ENCODE results near the gene NONO. TPM values are rescaled to one million over a fixed set of nuclear protein-coding genes. Genes with fewer than 3 reads are reported as not detected.

NONO gene, protein sequence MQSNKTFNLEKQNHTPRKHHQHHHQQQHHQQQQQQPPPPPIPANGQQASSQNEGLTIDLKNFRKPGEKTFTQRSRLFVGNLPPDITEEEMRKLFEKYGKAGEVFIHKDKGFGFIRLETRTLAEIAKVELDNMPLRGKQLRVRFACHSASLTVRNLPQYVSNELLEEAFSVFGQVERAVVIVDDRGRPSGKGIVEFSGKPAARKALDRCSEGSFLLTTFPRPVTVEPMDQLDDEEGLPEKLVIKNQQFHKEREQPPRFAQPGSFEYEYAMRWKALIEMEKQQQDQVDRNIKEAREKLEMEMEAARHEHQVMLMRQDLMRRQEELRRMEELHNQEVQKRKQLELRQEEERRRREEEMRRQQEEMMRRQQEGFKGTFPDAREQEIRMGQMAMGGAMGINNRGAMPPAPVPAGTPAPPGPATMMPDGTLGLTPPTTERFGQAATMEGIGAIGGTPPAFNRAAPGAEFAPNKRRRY
- total RNA-seq (2022; extraction: Qiagen RNA extraction) = 344 to 374 TPM (median 349 TPM) in 5 replicates

DNA sequence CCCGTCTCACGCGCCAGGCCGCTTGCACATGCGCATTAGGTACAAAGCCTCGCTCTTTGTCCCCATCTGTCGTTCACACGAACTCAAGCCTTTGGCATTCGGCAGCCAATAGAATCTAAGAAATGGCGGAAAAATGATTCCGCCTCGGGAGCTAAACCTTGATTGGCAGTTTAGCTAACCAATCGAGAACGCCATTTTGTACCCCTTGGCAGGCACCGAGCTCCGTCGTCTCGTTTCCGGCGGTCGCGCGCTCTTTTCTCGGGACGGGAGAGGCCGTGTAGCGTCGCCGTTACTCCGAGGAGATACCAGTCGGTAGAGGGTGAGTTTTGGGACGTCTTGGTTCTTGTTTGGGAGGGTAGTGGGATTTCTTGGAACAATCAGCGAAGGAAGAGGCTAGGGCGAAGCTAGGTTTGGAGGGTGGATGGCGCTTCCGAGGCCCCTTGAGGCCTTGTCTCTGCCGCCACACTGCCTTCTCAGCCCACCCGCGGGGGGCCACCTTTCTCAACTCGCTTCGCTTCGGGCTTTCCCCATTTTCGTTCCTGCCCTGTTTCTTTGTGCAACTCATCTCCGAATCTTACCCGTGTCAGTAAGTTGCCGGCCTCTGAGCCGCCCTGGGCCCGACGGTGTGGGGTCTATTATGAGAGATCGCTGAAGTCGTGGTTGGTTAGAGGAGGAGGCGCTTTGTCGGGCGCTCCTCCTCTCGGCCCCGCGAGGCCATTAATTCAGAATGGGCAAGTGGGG lies at the start of gene NONO:
NONO (plus strand) TSS at position 233 of the 741 bp plus-strand sequence. CDS start 7,003 bp downstream, outside the sequence.

DNA sequence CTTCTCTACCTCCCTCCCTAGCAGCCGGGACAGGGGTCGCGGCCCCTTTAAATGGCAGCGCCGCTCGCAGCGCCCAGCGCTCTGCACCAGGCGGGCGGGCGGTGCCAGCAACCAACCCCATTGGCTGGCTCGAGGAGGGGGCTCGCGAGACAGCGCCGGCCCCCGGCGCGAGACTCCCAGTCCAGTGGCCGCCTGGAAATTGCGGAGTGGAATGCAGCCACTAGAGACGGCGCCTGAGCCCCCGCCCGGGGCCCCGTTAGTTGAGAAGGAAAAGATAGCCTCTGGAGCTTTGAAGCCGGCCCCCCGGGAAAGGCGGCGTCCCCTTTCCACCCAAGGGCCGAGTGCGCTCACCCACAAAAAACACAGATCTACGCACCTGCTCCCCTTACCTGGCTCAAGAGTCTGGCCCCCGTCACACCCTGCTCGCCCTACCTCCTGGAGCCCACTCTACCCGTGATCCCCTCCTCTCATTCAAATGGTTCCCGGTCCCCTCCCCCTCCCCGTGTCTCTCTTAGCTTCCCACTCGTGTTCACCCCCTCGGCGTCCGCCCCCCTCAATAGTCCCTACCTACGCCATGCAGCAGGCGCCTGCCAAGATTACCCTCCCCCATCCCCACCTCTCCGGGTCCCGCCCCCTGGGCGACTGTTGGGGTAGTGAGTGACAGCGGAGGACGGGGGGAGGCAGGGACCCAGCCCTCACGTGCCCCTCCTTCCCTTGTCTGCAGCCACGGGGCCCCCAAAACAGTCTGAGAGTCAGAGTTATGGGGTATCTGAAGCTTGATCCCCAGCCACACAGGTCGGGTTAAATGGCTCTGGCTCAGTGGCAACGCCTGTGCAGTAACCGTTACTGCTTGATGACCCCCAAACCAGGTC lies 29.1 kb upstream of the NONO start, which contains the start of gene ZMYM3:
ZMYM3 (minus strand) TSS at position 49 of the 872 bp plus-strand sequence. CDS start 885 bp downstream, outside the sequence.

DNA sequence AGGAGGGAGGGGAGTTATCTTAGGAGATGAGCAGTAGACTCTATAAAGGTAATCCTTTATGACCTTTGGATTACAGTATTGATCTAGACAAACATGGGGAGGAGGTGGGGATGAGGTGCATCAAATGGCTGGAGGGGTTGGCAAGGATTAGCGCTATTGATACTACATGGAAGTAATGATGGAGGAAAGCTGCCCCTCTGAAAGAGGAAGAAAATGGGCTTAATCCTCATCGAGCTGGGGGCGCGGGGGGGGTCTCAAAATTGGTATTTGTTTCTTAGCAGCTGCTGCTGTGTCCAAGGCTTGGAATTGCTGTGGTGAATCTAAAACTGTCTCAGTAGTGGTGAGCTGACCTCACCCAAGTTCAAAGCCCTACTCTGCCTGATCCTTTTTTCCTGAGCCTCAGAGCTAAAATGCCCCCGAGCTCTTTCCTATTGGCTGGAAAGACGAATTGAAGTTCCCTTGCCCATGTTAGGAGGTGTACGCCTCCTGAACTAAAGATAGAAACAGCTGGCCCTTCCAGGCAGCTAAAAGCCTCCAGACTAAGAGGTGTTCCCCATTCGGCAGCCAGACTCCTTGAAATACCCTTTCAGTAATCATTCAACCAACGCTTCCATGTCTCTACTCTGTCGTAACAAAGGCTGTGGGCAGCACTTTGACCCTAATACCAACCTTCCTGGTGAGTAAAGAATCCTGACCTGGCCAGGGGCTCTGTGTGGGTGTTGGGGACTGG lies 17.9 kb downstream of the NONO start, which contains the start of gene ITGB1BP2:
ITGB1BP2 (plus strand) TSS at position 556 of the 730 bp plus-strand sequence; CDS start at position 613, 57 bp downstream.

Other genes starting within 250 kb of the NONO start
- gene SNX12, start 215.3 kb upstream of the NONO start, total RNA-seq (2022; extraction: Qiagen RNA extraction) = 72.3 to 82.6 TPM (median 73.9 TPM) in 5 replicates
- gene FOXO4, start 187.8 kb upstream of the NONO start, total RNA-seq (2022; extraction: Qiagen RNA extraction) = 1.2 to 1.9 TPM (median 1.4 TPM) in 5 replicates
- gene CXorf65, start 176.9 kb upstream of the NONO start, total RNA-seq (2022; extraction: Qiagen RNA extraction) = not detected in 5 replicates
- gene IL2RG, start 172.1 kb upstream of the NONO start, total RNA-seq (2022; extraction: Qiagen RNA extraction) = 0.09 to 0.32 TPM (median 0.23 TPM) in 3 of 5 replicates, not detected in the others
- 9.0 to 12.0 TPM (median 10.9 TPM) in 5 replicates for gene MED12, start 165.0 kb upstream of the NONO start, total RNA-seq (2022; extraction: Qiagen RNA extraction)
- 0.80 to 1.2 TPM (median 0.97 TPM) in 5 replicates for gene NLGN3, start 138.8 kb upstream of the NONO start, total RNA-seq (2022; extraction: Qiagen RNA extraction)
- gene GJB1, start 60.4 kb upstream of the NONO start, total RNA-seq (2022; extraction: Qiagen RNA extraction) = 0.06 to 0.10 TPM (median 0.10 TPM) in 3 of 5 replicates, not detected in the others
- gene ZMYM3, start 29.5 kb upstream of the NONO start, total RNA-seq (2022; extraction: Qiagen RNA extraction) = 10.5 to 14.5 TPM (median 12.9 TPM) in 5 replicates
- gene ITGB1BP2, start 18.1 kb downstream of the NONO start, total RNA-seq (2022; extraction: Qiagen RNA extraction) = 0.84 to 1.1 TPM (median 0.90 TPM) in 5 replicates
- gene TAF1, start 82.7 kb downstream of the NONO start, total RNA-seq (2022; extraction: Qiagen RNA extraction) = 12.9 to 24.9 TPM (median 15.1 TPM) in 5 replicates
- gene OGT, start 249.5 kb downstream of the NONO start, total RNA-seq (2022; extraction: Qiagen RNA extraction) = 26.4 to 41.9 TPM (median 39.8 TPM) in 5 replicates